ENCODE results near the gene INHBE.

DNA sequence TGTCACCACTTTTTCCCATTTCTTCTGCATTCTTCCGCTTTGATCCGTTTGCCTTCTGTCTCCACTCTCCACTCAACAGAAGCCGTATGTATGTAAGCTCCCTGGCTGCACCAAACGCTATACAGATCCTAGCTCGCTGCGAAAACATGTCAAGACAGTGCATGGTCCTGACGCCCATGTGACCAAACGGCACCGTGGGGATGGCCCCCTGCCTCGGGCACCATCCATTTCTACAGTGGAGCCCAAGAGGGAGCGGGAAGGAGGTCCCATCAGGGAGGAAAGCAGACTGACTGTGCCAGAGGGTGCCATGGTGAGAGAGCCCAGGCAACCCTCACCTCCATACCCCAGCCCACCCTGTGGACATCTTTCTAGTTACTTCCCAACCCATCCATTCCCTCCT, 12.8 kb downstream of the INHBE start:
- TF ChIP-seq, protein P1, sequence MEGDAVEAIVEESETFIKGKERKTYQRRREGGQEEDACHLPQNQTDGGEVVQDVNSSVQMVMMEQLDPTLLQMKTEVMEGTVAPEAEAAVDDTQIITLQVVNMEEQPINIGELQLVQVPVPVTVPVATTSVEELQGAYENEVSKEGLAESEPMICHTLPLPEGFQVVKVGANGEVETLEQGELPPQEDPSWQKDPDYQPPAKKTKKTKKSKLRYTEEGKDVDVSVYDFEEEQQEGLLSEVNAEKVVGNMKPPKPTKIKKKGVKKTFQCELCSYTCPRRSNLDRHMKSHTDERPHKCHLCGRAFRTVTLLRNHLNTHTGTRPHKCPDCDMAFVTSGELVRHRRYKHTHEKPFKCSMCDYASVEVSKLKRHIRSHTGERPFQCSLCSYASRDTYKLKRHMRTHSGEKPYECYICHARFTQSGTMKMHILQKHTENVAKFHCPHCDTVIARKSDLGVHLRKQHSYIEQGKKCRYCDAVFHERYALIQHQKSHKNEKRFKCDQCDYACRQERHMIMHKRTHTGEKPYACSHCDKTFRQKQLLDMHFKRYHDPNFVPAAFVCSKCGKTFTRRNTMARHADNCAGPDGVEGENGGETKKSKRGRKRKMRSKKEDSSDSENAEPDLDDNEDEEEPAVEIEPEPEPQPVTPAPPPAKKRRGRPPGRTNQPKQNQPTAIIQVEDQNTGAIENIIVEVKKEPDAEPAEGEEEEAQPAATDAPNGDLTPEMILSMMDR (IDR thresholded peaks at IDR 0.05; ENCODE audit: low read length), result no peak
- TF ChIP-seq EZH2 (IDR thresholded peaks at IDR 0.05; ENCODE audit: borderline replicate concordance, low read length), result no peak
